Measurements from ENCODE around the gene SACS. TPM values are rescaled to one million over a fixed set of nuclear protein-coding genes. Genes with fewer than 3 reads are reported as not detected.

SACS gene
- total and polyA plus RNA-seq, 2 of the 8 experiments (the other 6 are each of a cell fraction or from before 2014, with no cell fraction given) = 11.0 to 54.2 TPM

GRCh38 chr13:23377983-23378632 lies 55.4 kb downstream of the SACS start (continued):
- TF ChIP-seq ZNF274 (IDR thresholded peaks at IDR 0.05; ENCODE audit: borderline replicate concordance, extremely low read depth, low read length) (no peak), RFX5 (IDR thresholded peaks at IDR 0.05; ENCODE audit: borderline replicate concordance, low read depth, low read length) (no peak), SIN3A (conservative IDR thresholded peaks at IDR 0.05 in 1 of 2, IDR thresholded peaks at IDR 0.05 in 1 of 2; ENCODE audit: low read depth in 1 of 2, low read length in 2 of 2) (no peak), JUND (IDR thresholded peaks at IDR 0.05; ENCODE audit: low read length) (no peak), SP4 (IDR thresholded peaks at IDR 0.05; ENCODE audit: low read length) (no peak)

All from H1 (cell line).